Heart right ventricle (tissue), 16 donors: ENCODE measurements around the gene HK1. TPM values are rescaled to one million over a fixed set of nuclear protein-coding genes. Genes with fewer than 3 reads are reported as not detected.
"Not testable (repeated sequence)": the region's sequence is repeated elsewhere in the genome, so short reads cannot be mapped to it uniquely, and the experiment has no call there.

Source experiments
- ATAC-seq, 8 donors: fragments of 200-7000 bp; cut with Tn5 transposase; one replicate each; pipeline ENCODE4 v1.9.1; 2020; ENCODE audit warnings: mild to moderate bottlenecking in 8 of 8, moderate library complexity in 8 of 8, moderate number of reproducible peaks in 1 of 8
- DNase-seq, 2 donors: peaks; one replicate each; pipeline ENCODE4 v3.0.0-alpha.2; 2020
- H3K27ac ChIP-seq, 10 donors: fragments of 200-600 bp; sonication (generic) in 2 of 10; one replicate each; pipeline versions ENCODE4 v1.5.0 to v1.8.0; 2020 to 2022; ENCODE audit warnings: mild to moderate bottlenecking in 3 of 10
- H3K27me3 ChIP-seq, 7 donors: fragments of 200-600 bp; one replicate each; pipeline ENCODE4 v1.8.0; 2021 to 2022; ENCODE audit warnings: mild to moderate bottlenecking in 2 of 7
- H3K36me3 ChIP-seq, 9 donors: fragments of 200-600 bp; sonication (generic) in 1 of 9; one replicate each; pipeline versions ENCODE4 v1.5.0 to v1.8.0; 2020 to 2022; ENCODE audit warnings: mild to moderate bottlenecking in 2 of 9
- H3K4me1 ChIP-seq, 9 donors: fragments of 200-600 bp; sonication (generic) in 1 of 9; one replicate each; pipeline versions ENCODE4 v1.5.0 to v1.8.0; 2020 to 2022; ENCODE audit warnings: mild to moderate bottlenecking in 4 of 9
- H3K4me3 ChIP-seq, 10 donors: fragments of 200-600 bp; sonication (generic) in 2 of 10; one replicate each; pipeline versions ENCODE4 v1.5.0 to v1.8.0; 2020 to 2022; ENCODE audit warnings: mild to moderate bottlenecking in 7 of 10, moderate library complexity in 2 of 10
- H3K9me3 ChIP-seq, 11 donors: fragments of 200-600 bp in 10 of 11; sonication (generic) in 2 of 11; one replicate each; pipeline versions ENCODE4 v1.5.0 to v1.8.0; 2013 to 2022; ENCODE audit warnings: mild to moderate bottlenecking in 2 of 11, control low read depth in 1 of 11, moderate library complexity in 1 of 11
- CTCF ChIP-seq, 9 donors: fragments of 200-600 bp; sonication (generic) in 2 of 9; IDR thresholded peaks; one replicate each; pipeline versions ENCODE4 v1.5.0 to v1.8.0; 2021 to 2022; ENCODE audit warnings: antibody characterized with exemption in 9 of 9, mild to moderate bottlenecking in 5 of 9, moderate library complexity in 1 of 9
- WGBS, 2 donors: extraction: QIAGEN DNeasy Blood & Tissue Kit; methylation state at CpG; one replicate each; pipeline ENCODE4 v1.1.7; 2013; ENCODE audit warnings: inconsistent platforms in 1 of 2; 5-methylcytosine and 5-hydroxymethylcytosine counted together
- intact Hi-C, 10 donors: fragments of 100-400 bp; cut with DNase I; formaldehyde crosslinking; loops; one replicate each; pipeline versions ENCODE4 v1.11.1 to v1.14.2; 2022
- polyA plus RNA-seq, 2 donors: library from polyadenylated mRNA; stranded (reverse); fragments of 200-250 nt; gene quantifications; one replicate each; pipeline ENCODE4 v1.2.3, GENCODE V29; 2013
- total RNA-seq, 10 donors: library from RNA; stranded (reverse); fragmentation: NEBNext Ultra II Directional in 3 of 10; extraction: Animal tissue kit (Norgen Biotek cat#: 25700) in 3 of 10; gene quantifications; one replicate each; pipeline versions ENCODE4 v1.2.1 to v1.2.4, GENCODE V29; 2021 to 2023
- donor health status: Arrhythmogenic right ventricular cardiomyopathy.
- donor health status: ischemic (EF 13 %, LVEDD 7.1; RV severe dilation, severe dysfunction).
- donor health status: healthy with polysubstance abuse.
- donor health status: DM: no; HTN: yes; CAD: no.
- donor health status: DM: no; HTN: no; CAD: no.
- donor health status: ischemic (EF 25% LVEDD 6.9; RV normal size, moderate dysfunction).
- donor health status: ischemic (EF 25% LVEDD 5.7; RV mildly dilated, moderate dysfunction).
- donor health status: healthy.
- donor health status: DM: yes; HTN: yes; CAD: no.
- donor health status: Ischemic cardiomyopathy.
- donor health status: ischemic (EF 35%, LVEDD 5.7; RV mildly dilated, moderate dysfunction).
- donor health status: nonischemic (EF 11% LVEDD 7.7; RV severe dilation, severe dysfunction).
- donor health status: DM: yes; HTN: yes; CAD: no.
- donor health status: PGD.
- donor health status: ischemic (EF 29% LVEDD 5.4; RV normal size, mild dysfunction).
- donor health status: nonischemic (EF 23%, LVEDD 6.1; RV moderate dilation, normal function).

Gene HK1
- total and polyA plus RNA-seq, 12 donors, result 51.9 to 322 (median 233) TPM

DNA sequence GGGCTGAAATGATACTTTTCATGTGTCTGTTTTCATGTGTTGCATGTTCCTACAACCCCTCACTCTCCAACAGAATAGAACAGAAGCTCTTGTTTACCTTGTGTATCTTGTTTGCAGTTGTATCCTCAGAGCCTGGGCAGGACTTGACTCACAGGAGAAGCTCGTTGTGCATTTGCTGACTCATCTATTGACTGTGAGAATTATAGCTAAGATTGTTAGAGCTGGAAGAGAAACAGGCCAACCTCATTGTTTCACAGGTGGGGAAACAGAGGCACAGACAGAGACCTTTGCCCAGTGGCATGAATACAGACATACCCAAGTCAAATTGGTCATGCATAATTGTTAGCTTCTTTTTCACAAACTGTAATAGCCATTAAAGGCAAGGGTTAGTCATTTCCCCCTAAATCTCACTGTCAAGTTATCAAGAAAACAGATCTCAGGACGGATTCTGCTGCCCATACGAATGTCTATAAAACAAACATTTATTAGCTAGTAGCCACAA is 168.4 kb downstream of the HK1 start:
- intact Hi-C loops, result no loop called here
- H3K9me3 ChIP-seq, result no peaks in the 10 kb centered on the region
- H3K36me3 ChIP-seq, result no peaks in the 10 kb centered on the region
- peaks cover 0 to 7% (median 0%) of the 10 kb centered on the region in 7 donors for H3K27me3 ChIP-seq
- 62 to 65% methylated on average over 3 of the region's 3 CpGs for WGBS, 2 donors
- peaks cover 0 to 26% (median 19%) of the 10 kb centered on the region in 9 donors for H3K4me1 ChIP-seq
- no peak overlapping the region for H3K4me3 ChIP-seq
- DNase-seq (no peak), ATAC-seq (no peak)
- no peak for TF ChIP-seq CTCF (IDR thresholded peaks at IDR 0.05)
- H3K27ac ChIP-seq, result no peak overlapping the region

DNA sequence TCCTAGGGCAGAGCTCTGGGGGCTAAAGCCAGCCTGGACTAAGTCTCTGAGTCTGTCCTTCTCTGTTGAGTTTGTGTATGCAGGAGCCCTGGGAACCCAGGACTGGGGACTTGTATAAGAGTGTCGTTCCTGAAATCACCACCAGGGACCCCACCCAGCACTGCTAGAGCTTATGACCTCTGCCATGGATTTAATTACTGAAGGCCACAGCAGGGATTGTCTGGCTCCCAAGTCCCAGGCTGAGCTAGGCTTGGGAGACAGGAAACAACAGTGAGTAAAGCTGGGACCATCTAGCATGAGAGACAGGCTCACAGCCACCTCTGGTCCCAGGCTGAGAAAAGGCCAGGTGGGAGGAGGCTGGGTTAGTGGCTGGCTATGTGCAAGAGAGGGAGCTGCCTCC is 171.5 kb downstream of the HK1 start:
- DNase-seq (peak in 1 of 2 donors; percentile 73), ATAC-seq (peak; percentile 73 to 85 (median 75))
- no peaks in the 10 kb centered on the region for H3K36me3 ChIP-seq
- peaks cover 0 to 14% (median 0%) of the 10 kb centered on the region in 7 donors for H3K27me3 ChIP-seq
- H3K9me3 ChIP-seq, result no peaks in the 10 kb centered on the region
- H3K27ac ChIP-seq, result peak overlapping the region in 8 of 10 donors; percentile 13 to 89 (median 68)
- WGBS, 2 donors, result 9 to 18% methylated on average over 1 of the region's 1 CpG
- no peak overlapping the region for H3K4me3 ChIP-seq
- peak; percentile 50 to 76 (median 67) for TF ChIP-seq CTCF (IDR thresholded peaks at IDR 0.05)
- intact Hi-C loops, result loop anchor here in 2 of 10 donors (1.0 to 10.0 kb wide), 2 partner anchors 55 to 57 kb away; no protein-coding TSS in a partner anchor
- H3K4me1 ChIP-seq, result peaks cover 0 to 52% (median 33%) of the 10 kb centered on the region in 9 donors

GRCh38 chr10:69450395-69450794 is 172.1 kb downstream of the HK1 start:
- H3K36me3 ChIP-seq, ATAC-seq, H3K9me3 ChIP-seq, DNase-seq: not testable (repeated sequence)
- Histone ChIP-seq H3K4me1 (peaks cover 0 to 56% (median 38%) of the 10 kb centered on the region in 9 donors), H3K27me3 (peaks cover 0 to 14% (median 0%) of the 10 kb centered on the region in 7 donors), H3K4me3 (peak overlapping the region in 3 of 10 donors; percentile 91 to 98 (median 96)), H3K27ac (peak overlapping the region in 8 of 10 donors; percentile 13 to 89 (median 68))
- intact Hi-C loops, result loop anchor here in 1 of 10 donors (10.0 kb wide), 1 partner anchor 54 kb away; no protein-coding TSS in a partner anchor
- WGBS, 2 donors, result 82 to 86% methylated on average over 16 of the region's 16 CpGs

DNA sequence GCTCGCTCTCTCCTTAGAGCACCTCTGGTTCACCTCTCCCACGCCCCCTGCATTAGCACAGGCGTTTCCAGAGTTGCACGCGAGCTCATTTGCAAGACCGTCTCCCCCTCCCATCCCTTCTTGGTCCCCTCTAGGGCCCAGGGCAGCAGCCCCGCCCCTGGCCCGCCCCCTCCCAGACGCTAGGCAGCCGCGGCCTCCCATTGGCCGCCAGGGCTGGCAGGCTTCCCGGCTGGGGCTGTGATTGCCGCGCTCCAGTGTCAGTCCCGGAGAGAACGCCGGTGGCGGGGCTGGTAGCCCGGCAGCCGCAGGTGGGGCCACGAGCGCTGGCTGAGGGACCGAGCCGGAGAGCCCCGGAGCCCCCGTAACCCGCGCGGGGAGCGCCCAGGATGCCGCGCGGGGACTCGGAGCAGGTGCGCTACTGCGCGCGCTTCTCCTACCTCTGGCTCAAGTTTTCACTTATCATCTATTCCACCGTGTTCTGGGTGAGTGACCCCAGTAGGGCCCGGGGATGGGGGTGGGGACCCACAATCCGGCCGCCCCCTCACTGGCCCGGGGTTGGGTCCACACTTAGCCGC is 173.0 kb downstream of the HK1 start, which contains the start of gene TSPAN15:
TSPAN15 (plus strand) TSS at position 257 of the 575 bp plus-strand sequence; CDS start at position 387, 130 bp downstream.
- DNase-seq (peak; percentile 91 to 94), ATAC-seq (peak; percentile 94 to 98 (median 97))
- peak within 1 kb of the TSS; percentile 49 to 89 (median 78) for H3K27ac ChIP-seq
- intact Hi-C loops, result loop anchor here in 1 of 10 donors (10.0 kb wide), 1 partner anchor 54 kb away; no protein-coding TSS in a partner anchor
- TF ChIP-seq CTCF (IDR thresholded peaks at IDR 0.05), result no peak
- H3K4me1 ChIP-seq, result peaks cover 0 to 60% (median 38%) of the 10 kb centered on the region in 9 donors
- no peaks in the 10 kb centered on the region for H3K9me3 ChIP-seq
- H3K4me3 ChIP-seq, result peak within 1 kb of the TSS; percentile 79 to 98 (median 90)
- WGBS, 2 donors, result 0 to 1% methylated on average over 44 to 45 of the region's 45 CpGs
- H3K27me3 ChIP-seq, result peaks cover 0 to 14% (median 0%) of the 10 kb centered on the region in 7 donors
- H3K36me3 ChIP-seq, result peaks cover 0 to 7% (median 0%) of the 10 kb centered on the region in 9 donors

Other genes starting within 250 kb of the HK1 start
- 100 to 1,000 TPM in 1 of 10 donors, 10 to 100 TPM in 9; 30.0 to 156 (median 51.8) TPM for gene SRGN, start 190.4 kb upstream of the HK1 start, total RNA-seq
- 10 to 100 TPM; 23.1 to 99.2 TPM for gene SRGN, start 190.4 kb upstream of the HK1 start, polyA plus RNA-seq
- 10 to 100 TPM; 30.0 to 43.8 (median 35.2) TPM for gene VPS26A, start 154.3 kb upstream of the HK1 start, total RNA-seq
- 10 to 100 TPM; 15.9 to 20.0 TPM for gene VPS26A, start 154.3 kb upstream of the HK1 start, polyA plus RNA-seq
- gene SUPV3L1, start 98.3 kb upstream of the HK1 start, total RNA-seq, result 10 to 100 TPM; 32.9 to 49.4 (median 38.0) TPM
- gene SUPV3L1, start 98.3 kb upstream of the HK1 start, polyA plus RNA-seq, result 100 to 1,000 TPM in 1 of 2 donors, 10 to 100 TPM in 1; 23.8 to 139 TPM
- under 1 TPM in 1 of 10 donors, not detected in 9; 0.07 TPM for gene HKDC1, start 58.2 kb upstream of the HK1 start, total RNA-seq
- gene HKDC1, start 58.2 kb upstream of the HK1 start, polyA plus RNA-seq, result under 1 TPM in 1 of 2 donors, not detected in 1; 0.03 TPM
- under 1 TPM in 8 of 10 donors, not detected in 2; 0.15 to 0.93 (median 0.25) TPM for gene TACR2, start 138.4 kb downstream of the HK1 start, total RNA-seq
- under 1 TPM in 1 of 2 donors, not detected in 1; 0.13 TPM for gene TACR2, start 138.4 kb downstream of the HK1 start, polyA plus RNA-seq
- gene TSPAN15, start 173.0 kb downstream of the HK1 start, total RNA-seq, result 10 to 100 TPM in 5 of 10 donors, 1 to 10 TPM in 5; 5.0 to 16.5 (median 9.4) TPM
- 10 to 100 TPM; 15.4 to 18.2 TPM for gene TSPAN15, start 173.0 kb downstream of the HK1 start, polyA plus RNA-seq